ENCODE data around the gene SDE2. TPM values are rescaled to one million over a fixed set of nuclear protein-coding genes. Genes with fewer than 3 reads are reported as not detected.

SDE2 gene
- total and polyA plus RNA-seq, 7 experiments from 2014 or later = 9.3 to 36.3 (median 20.8) TPM

GRCh38 chr1:225987491-225988316, 11.4 kb downstream of the SDE2 start:
- H3K27me3 ChIP-seq (ENCODE audit: control insufficient read depth in 2 of 2, insufficient read depth in 2 of 2, low read length in 2 of 2) = no peaks in the 10 kb centered on the region
- DNase-seq = peak in 5 of 9 donors; percentile 41 to 54 (median 49)
- peak; percentile 80 for ATAC-seq
- H3K4me1 ChIP-seq (ENCODE audit: control insufficient read depth in 2 of 2, insufficient read depth in 2 of 2, low read length in 2 of 2) = peaks cover 0 to 10% of the 10 kb centered on the region in 2 donors
- H3K9me3 ChIP-seq (ENCODE audit: control insufficient read depth in 2 of 3, low read length in 3 of 3) = no peaks in the 10 kb centered on the region
- H3K4me3 ChIP-seq (ENCODE audit: low read length) = no peak overlapping the region
- peak overlapping the region in 1 of 10 donors; percentile 12 for H3K4me3 Mint-ChIP-seq
- H3K9me3 Mint-ChIP-seq = no peaks in the 10 kb centered on the region
- H3K27ac Mint-ChIP-seq = peak overlapping the region in 6 of 9 donors; percentile 1 to 55 (median 23)
- ChIA-PET POLR2A (interaction anchor here (0.6 to 5.8 kb wide), 8 partner anchors 9 to 543 kb away, joined by 3 to 37 read pairs (median 4); partner anchors contain the start of genes H3-3A, SDE2, SRP9 and TMEM63A), CTCF (interaction anchor here (0.6 to 2.2 kb wide), 12 partner anchors 9 to 669 kb away, joined by 3 to 14 read pairs (median 5); partner anchors contain the start of genes H3-3A and PYCR2)
- intact Hi-C loops (cut with micrococcal nuclease) = loop anchor here in 1 of 2 donors (1.0 to 2.0 kb wide), 3 partner anchors 76 to 512 kb away; no protein-coding TSS in a partner anchor
- peaks cover 11 to 35% (median 24%) of the 10 kb centered on the region in 7 donors for H3K4me1 Mint-ChIP-seq
- H3K27ac ChIP-seq (ENCODE audit: low read depth, low read length) = no peak overlapping the region
- peaks cover 0 to 54% (median 26%) of the 10 kb centered on the region in 5 donors for H3K36me3 Mint-ChIP-seq
- no peaks in the 10 kb centered on the region for H3K27me3 Mint-ChIP-seq
- peaks cover 32 to 83% (median 44%) of the 10 kb centered on the region in 3 experiments for H3K36me3 ChIP-seq (ENCODE audit: control insufficient read depth in 2 of 3, insufficient read depth in 3 of 3, low read length in 3 of 3)

- H3K4me3 ChIP-seq (ENCODE audit: low read length) = no peak overlapping the region
- H3K9me3 Mint-ChIP-seq = peaks cover 0 to 7% (median 0%) of the 10 kb centered on the region in 11 donors
- H3K36me3 Mint-ChIP-seq = peaks cover 14 to 60% (median 27%) of the 10 kb centered on the region in 5 donors
- no peaks in the 10 kb centered on the region for H3K27me3 Mint-ChIP-seq
- peaks cover 9 to 71% (median 18%) of the 10 kb centered on the region in 3 experiments for H3K36me3 ChIP-seq (ENCODE audit: control insufficient read depth in 2 of 3, insufficient read depth in 3 of 3, low read length in 3 of 3)
- peaks cover 0 to 5% of the 10 kb centered on the region in 2 donors for H3K4me1 ChIP-seq (ENCODE audit: control insufficient read depth in 2 of 2, insufficient read depth in 2 of 2, low read length in 2 of 2)
- no peak for DNase-seq
- CTCF ChIA-PET = interaction anchor here (0.6 to 1.1 kb wide), 3 partner anchors 9 to 142 kb away, joined by 3 read pairs; no protein-coding TSS in a partner anchor
- ATAC-seq = no peak
- POLR2A ChIA-PET = no interaction called here
- no peaks in the 10 kb centered on the region for H3K9me3 ChIP-seq (ENCODE audit: control insufficient read depth in 2 of 3, low read length in 3 of 3)
- H3K4me3 Mint-ChIP-seq = no peak overlapping the region
- H3K4me1 Mint-ChIP-seq = peaks cover 0 to 16% (median 9%) of the 10 kb centered on the region in 7 donors
- intact Hi-C loops (cut with micrococcal nuclease) = no loop called here
- no peak overlapping the region for H3K27ac ChIP-seq (ENCODE audit: low read depth, low read length)
- H3K27me3 ChIP-seq (ENCODE audit: control insufficient read depth in 2 of 2, insufficient read depth in 2 of 2, low read length in 2 of 2) = no peaks in the 10 kb centered on the region
- no peak overlapping the region for H3K27ac Mint-ChIP-seq
Observed at GRCh38 chr1:225981714-225982113, 17.4 kb downstream of the SDE2 start.

- H3K9me3 Mint-ChIP-seq = peaks cover 0 to 7% (median 0%) of the 10 kb centered on the region in 11 donors
- no peaks in the 10 kb centered on the region for H3K4me1 ChIP-seq (ENCODE audit: control insufficient read depth in 2 of 2, insufficient read depth in 2 of 2, low read length in 2 of 2)
- ChIA-PET POLR2A (no interaction called here), CTCF (interaction anchor here (0.8 to 1.5 kb wide), 2 partner anchors 506 to 661 kb away, joined by 3 read pairs; no protein-coding TSS in a partner anchor)
- ATAC-seq (no peak), DNase-seq (no peak)
- H3K4me3 ChIP-seq (ENCODE audit: low read length) = no peak overlapping the region
- intact Hi-C loops (cut with micrococcal nuclease) = no loop called here
- peaks cover 5 to 58% (median 9%) of the 10 kb centered on the region in 3 experiments for H3K36me3 ChIP-seq (ENCODE audit: control insufficient read depth in 2 of 3, insufficient read depth in 3 of 3, low read length in 3 of 3)
- H3K27me3 ChIP-seq (ENCODE audit: control insufficient read depth in 2 of 2, insufficient read depth in 2 of 2, low read length in 2 of 2) = no peaks in the 10 kb centered on the region
- H3K27ac ChIP-seq (ENCODE audit: low read depth, low read length) = no peak overlapping the region
- H3K36me3 Mint-ChIP-seq = peaks cover 14 to 49% (median 25%) of the 10 kb centered on the region in 5 donors
- H3K27ac Mint-ChIP-seq = no peak overlapping the region
- peaks cover 0 to 9% (median 6%) of the 10 kb centered on the region in 7 donors for H3K4me1 Mint-ChIP-seq
- H3K9me3 ChIP-seq (ENCODE audit: control insufficient read depth in 2 of 3, low read length in 3 of 3) = no peaks in the 10 kb centered on the region
- no peak overlapping the region for H3K4me3 Mint-ChIP-seq
- no peaks in the 10 kb centered on the region for H3K27me3 Mint-ChIP-seq
Observed at GRCh38 chr1:225980005-225980836, 18.9 kb downstream of the SDE2 start.

DNA sequence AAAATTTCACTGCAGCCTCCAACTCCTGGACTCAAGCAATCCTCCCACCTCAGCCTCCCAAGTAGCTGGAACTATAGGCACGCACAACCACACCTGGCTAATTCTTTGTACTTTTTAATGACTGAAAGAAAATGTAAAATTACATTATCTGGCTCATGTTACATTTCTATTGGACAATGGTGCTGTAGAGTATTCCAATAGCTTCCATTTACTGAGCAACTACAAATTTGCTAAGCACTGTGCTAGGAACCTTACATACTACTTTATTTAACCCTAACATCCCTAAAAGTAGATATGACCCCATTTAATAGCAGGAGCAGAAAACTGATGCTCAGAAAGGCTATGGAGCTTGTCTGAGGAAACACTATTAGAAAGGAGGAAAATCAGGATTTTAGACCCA, 19.7 kb downstream of the SDE2 start:
- CTCF ChIA-PET = interaction anchor here (0.8 to 1.0 kb wide), 2 partner anchors 502 to 660 kb away, joined by 3 to 4 read pairs; no protein-coding TSS in a partner anchor
- Mint-ChIP-seq H3K27me3 (no peaks in the 10 kb centered on the region), H3K4me1 (peaks cover 0 to 9% (median 6%) of the 10 kb centered on the region in 7 donors), H3K36me3 (peaks cover 14 to 47% (median 25%) of the 10 kb centered on the region in 5 donors), H3K4me3 (no peak overlapping the region), H3K27ac (peak overlapping the region in 1 of 9 donors; percentile 27), H3K9me3 (peaks cover 0 to 7% (median 0%) of the 10 kb centered on the region in 11 donors)
- DNase-seq (no peak), ATAC-seq (no peak)
- H3K4me3 ChIP-seq (ENCODE audit: low read length) = no peak overlapping the region
- H3K4me1 ChIP-seq (ENCODE audit: control insufficient read depth in 2 of 2, insufficient read depth in 2 of 2, low read length in 2 of 2) = no peaks in the 10 kb centered on the region
- H3K36me3 ChIP-seq (ENCODE audit: control insufficient read depth in 2 of 3, insufficient read depth in 3 of 3, low read length in 3 of 3) = peaks cover 5 to 50% (median 9%) of the 10 kb centered on the region in 3 experiments
- intact Hi-C loops (cut with micrococcal nuclease) = loop anchor here (5.0 to 10.0 kb wide), 5 partner anchors 67 to 1467 kb away; partner anchors contain the start of genes LBR (in 2 of the 2) and ENAH (in 1 of the 2)
- POLR2A ChIA-PET = interaction anchor here (0.7 to 1.2 kb wide), 2 partner anchors 20 to 105 kb away, joined by 3 to 4 read pairs; partner anchors contain the start of gene SDE2
- no peak overlapping the region for H3K27ac ChIP-seq (ENCODE audit: low read depth, low read length)
- no peaks in the 10 kb centered on the region for H3K9me3 ChIP-seq (ENCODE audit: control insufficient read depth in 2 of 3, low read length in 3 of 3)
- H3K27me3 ChIP-seq (ENCODE audit: control insufficient read depth in 2 of 2, insufficient read depth in 2 of 2, low read length in 2 of 2) = no peaks in the 10 kb centered on the region

GRCh38 chr1:225977937-225978748, 21.0 kb downstream of the SDE2 start:
- H3K4me1 Mint-ChIP-seq = peaks cover 0 to 9% (median 6%) of the 10 kb centered on the region in 7 donors
- ATAC-seq = peak; percentile 30
- no peak for DNase-seq
- ChIA-PET CTCF (interaction anchor here (0.6 to 1.5 kb wide), 6 partner anchors 72 to 503 kb away, joined by 3 to 4 read pairs (median 3); no protein-coding TSS in a partner anchor), POLR2A (interaction anchor here (0.8 to 1.2 kb wide), 2 partner anchors 21 to 447 kb away, joined by 3 to 4 read pairs; partner anchors contain the start of gene SDE2)
- peak overlapping the region in 1 of 9 donors; percentile 20 for H3K27ac Mint-ChIP-seq
- no peak overlapping the region for H3K4me3 Mint-ChIP-seq
- no peaks in the 10 kb centered on the region for H3K9me3 ChIP-seq (ENCODE audit: control insufficient read depth in 2 of 3, low read length in 3 of 3)
- H3K27ac ChIP-seq (ENCODE audit: low read depth, low read length) = no peak overlapping the region
- H3K4me3 ChIP-seq (ENCODE audit: low read length) = no peak overlapping the region
- no peaks in the 10 kb centered on the region for H3K27me3 ChIP-seq (ENCODE audit: control insufficient read depth in 2 of 2, insufficient read depth in 2 of 2, low read length in 2 of 2)
- peaks cover 0 to 7% (median 0%) of the 10 kb centered on the region in 11 donors for H3K9me3 Mint-ChIP-seq
- H3K36me3 ChIP-seq (ENCODE audit: control insufficient read depth in 2 of 3, insufficient read depth in 3 of 3, low read length in 3 of 3) = peaks cover 2 to 40% (median 5%) of the 10 kb centered on the region in 3 experiments
- intact Hi-C loops (cut with micrococcal nuclease) = loop anchor here (2.0 to 10.0 kb wide), 6 partner anchors 66 to 1466 kb away; partner anchors contain the start of genes LBR (in 2 of the 2), ENAH (in 1 of the 2) and SRP9 (in 1 of the 2)
- no peaks in the 10 kb centered on the region for H3K27me3 Mint-ChIP-seq
- no peaks in the 10 kb centered on the region for H3K4me1 ChIP-seq (ENCODE audit: control insufficient read depth in 2 of 2, insufficient read depth in 2 of 2, low read length in 2 of 2)
- H3K36me3 Mint-ChIP-seq = peaks cover 14 to 39% (median 17%) of the 10 kb centered on the region in 5 donors

Measured in naive thymus-derived CD4-positive, alpha-beta T cell (primary cell).